HG02870 (cell line): Measurements from ENCODE around the gene NOXO1.

Experiments used
- ATAC-seq: cut with Tn5 transposase; IDR thresholded peaks from one replicate; pipeline ENCODE4 v1.9.1; 2021; ENCODE audit warnings: mild to moderate bottlenecking, moderate library complexity; ENCODE audit not compliant: unreplicated experiment

NOXO1 gene

GRCh38 chr16:1998360-1998835 lies 17.1 kb upstream of the NOXO1 start:
- ATAC-seq: no peak

- ATAC-seq: no peak
These were observed 16.5 kb upstream of the NOXO1 start for GRCh38 chr16:1997494-1998359.

- ATAC-seq: no peak
These were observed 12.5 kb upstream of the NOXO1 start for GRCh38 chr16:1993731-1994131.

- ATAC-seq: no peak
These were observed 11.5 kb upstream of the NOXO1 start for GRCh38 chr16:1992704-1993317.

GRCh38 chr16:1991948-1992703 lies 10.9 kb upstream of the NOXO1 start:
- no peak for ATAC-seq

- ATAC-seq: no peak
These were observed 10.3 kb upstream of the NOXO1 start for GRCh38 chr16:1991588-1991947.

- no peak for ATAC-seq
These were observed 9.9 kb upstream of the NOXO1 start for GRCh38 chr16:1991135-1991551.

GRCh38 chr16:1990351-1991134 lies 9.3 kb upstream of the NOXO1 start:
- no peak for ATAC-seq

GRCh38 chr16:1990101-1990350 lies 8.8 kb upstream of the NOXO1 start:
- ATAC-seq: no peak

GRCh38 chr16:1989209-1990100 lies 8.2 kb upstream of the NOXO1 start, which contains the start of gene SYNGR3:
SYNGR3 (plus strand) TSS chr16:1989970; CDS start chr16:1990103, 133 bp downstream.
- ATAC-seq: no peak

GRCh38 chr16:1987198-1987597 lies 5.9 kb upstream of the NOXO1 start:
- no peak for ATAC-seq

GRCh38 chr16:1985466-1986150 lies 4.3 kb upstream of the NOXO1 start:
- no peak for ATAC-seq

- peak; percentile 27 for ATAC-seq
These were observed 3.3 kb upstream of the NOXO1 start for GRCh38 chr16:1984347-1985225.

GRCh38 chr16:1983544-1984346 lies 2.5 kb upstream of the NOXO1 start, which contains the start of gene GFER:
GFER (plus strand) TSS chr16:1984193; CDS start chr16:1984219, 26 bp downstream.
- peak; percentile 76 for ATAC-seq

GRCh38 chr16:1982991-1983543 lies 1.8 kb upstream of the NOXO1 start:
- ATAC-seq: no peak

- no peak for ATAC-seq
These were observed 754 bp upstream of the NOXO1 start for GRCh38 chr16:1982013-1982433.

GRCh38 chr16:1980770-1981087 lies 540 bp downstream of the NOXO1 start:
- ATAC-seq: no peak
